GM19351 (cell line): ENCODE data around the gene PIMREG.

Source experiments
- ATAC-seq: cut with Tn5 transposase; IDR thresholded peaks from one replicate; pipeline ENCODE4 v1.9.1; 2021; ENCODE audit warnings: mild to moderate bottlenecking, moderate library complexity; ENCODE audit not compliant: unreplicated experiment

The PIMREG gene

GRCh38 chr17:6460531-6461161, 16.4 kb downstream of the PIMREG start:
- no peak for ATAC-seq

- no peak for ATAC-seq
Measured at GRCh38 chr17:6461246-6461645, 17.0 kb downstream of the PIMREG start.

GRCh38 chr17:6461792-6462524, 17.7 kb downstream of the PIMREG start:
- ATAC-seq: no peak

DNA sequence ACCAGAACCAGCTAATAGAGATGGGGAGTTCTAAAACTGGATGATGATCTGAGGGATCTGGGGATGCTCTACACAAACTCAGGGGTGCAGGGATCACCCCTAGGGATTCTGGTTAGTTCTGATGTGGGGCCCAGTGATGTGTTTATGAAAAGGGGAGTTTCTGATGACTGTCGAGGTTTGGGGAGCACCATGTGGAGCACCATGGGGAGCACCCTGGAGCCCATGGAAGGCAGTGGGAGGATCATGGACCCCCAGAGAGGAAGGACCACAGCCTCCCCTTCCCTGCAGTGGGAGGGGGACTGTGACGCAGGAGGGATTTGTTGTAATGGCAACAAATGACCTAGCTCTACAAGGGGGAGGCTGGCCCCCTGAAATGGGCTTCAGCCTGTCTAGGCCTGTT, 18.4 kb downstream of the PIMREG start:
- no peak for ATAC-seq

GRCh38 chr17:6463616-6464445, 19.6 kb downstream of the PIMREG start:
- no peak for ATAC-seq

GRCh38 chr17:6464446-6465041, 20.3 kb downstream of the PIMREG start:
- ATAC-seq: no peak

GRCh38 chr17:6465206-6466003, 21.1 kb downstream of the PIMREG start:
- no peak for ATAC-seq

DNA sequence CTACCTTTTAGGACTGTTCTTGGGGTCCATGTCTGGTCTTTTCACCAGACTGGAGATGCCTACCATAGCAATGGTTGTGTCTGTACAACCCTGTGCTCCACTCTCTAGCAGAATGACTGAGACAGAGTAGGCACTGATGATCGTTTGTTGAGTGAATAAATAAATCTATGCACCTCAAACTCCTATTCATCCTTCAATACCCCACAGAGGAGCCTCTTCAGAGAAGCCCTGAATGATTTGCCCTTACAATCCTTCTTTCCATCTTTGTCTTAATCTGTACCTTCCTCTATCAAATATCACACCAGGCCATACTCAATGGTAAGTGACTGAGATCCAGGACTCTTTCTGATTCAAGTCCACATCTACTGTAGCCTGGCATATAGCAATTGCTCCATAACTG, 23.3 kb downstream of the PIMREG start:
- no peak for ATAC-seq

DNA sequence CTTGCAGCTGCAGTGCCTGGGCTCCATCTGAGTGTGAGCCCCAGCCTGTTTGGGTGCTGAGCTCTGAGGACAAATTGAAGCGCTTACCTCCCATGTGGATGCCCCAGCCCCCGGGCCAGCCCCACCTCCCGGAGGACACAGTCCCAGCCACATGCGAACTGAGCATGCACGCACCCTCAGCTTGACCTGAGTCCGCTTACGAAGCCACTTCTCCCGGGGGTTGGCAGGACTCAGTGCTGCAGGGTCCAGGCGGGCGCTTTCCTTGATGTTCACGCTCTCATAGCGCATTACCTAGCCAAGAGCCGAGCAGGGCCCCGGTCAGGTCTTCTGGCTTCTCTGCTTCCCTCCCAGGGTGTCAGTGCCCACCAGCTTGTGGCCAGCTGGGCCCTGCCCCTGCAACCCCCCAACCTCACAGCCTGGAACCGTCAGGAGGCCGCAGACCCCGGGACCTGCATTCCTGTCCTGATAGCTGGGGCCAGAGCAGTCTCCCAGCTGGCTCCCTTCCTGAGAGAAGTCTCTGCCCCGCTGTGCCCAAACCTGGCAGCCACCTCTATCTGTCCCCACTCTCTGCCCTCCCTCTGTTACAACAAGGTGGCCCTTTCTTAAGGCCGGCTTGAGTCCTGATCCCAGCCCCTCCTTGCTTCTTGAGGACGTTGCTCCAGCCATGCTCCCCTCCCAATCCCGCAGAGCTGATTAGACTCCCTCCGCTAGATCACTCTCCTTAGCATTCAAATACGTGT, 24.0 kb downstream of the PIMREG start:
- no peak for ATAC-seq

DNA sequence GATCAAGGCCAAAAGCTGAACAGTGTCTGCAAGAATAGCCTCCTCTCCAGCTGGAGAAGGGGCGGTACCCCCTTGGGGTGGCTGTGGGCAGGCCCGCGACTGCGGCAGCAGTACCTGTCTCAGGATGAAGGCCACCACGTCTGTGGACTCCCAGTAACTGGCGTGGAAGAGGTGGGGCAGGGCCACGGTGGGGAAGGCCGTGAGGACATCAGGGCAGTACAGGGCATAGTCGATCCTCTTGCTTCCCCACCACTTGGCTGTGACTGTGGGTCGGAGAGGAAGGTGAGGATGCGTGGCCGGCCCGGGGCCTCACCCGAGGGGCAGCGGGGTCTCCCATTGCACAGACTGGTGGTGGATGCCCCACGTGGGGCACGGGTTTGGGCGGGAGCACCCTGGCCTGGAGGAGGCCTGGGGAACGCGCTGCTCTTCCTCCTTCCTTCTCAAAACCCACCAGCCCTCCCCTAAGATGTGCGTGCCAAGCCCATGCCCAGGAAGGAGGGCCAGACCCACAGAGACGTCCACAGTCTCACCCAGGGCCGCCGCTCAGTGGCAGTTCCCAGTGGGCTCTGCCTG, 26.0 kb downstream of the PIMREG start:
- ATAC-seq: no peak

GRCh38 chr17:6470751-6471521, 26.7 kb downstream of the PIMREG start:
- no peak for ATAC-seq

DNA sequence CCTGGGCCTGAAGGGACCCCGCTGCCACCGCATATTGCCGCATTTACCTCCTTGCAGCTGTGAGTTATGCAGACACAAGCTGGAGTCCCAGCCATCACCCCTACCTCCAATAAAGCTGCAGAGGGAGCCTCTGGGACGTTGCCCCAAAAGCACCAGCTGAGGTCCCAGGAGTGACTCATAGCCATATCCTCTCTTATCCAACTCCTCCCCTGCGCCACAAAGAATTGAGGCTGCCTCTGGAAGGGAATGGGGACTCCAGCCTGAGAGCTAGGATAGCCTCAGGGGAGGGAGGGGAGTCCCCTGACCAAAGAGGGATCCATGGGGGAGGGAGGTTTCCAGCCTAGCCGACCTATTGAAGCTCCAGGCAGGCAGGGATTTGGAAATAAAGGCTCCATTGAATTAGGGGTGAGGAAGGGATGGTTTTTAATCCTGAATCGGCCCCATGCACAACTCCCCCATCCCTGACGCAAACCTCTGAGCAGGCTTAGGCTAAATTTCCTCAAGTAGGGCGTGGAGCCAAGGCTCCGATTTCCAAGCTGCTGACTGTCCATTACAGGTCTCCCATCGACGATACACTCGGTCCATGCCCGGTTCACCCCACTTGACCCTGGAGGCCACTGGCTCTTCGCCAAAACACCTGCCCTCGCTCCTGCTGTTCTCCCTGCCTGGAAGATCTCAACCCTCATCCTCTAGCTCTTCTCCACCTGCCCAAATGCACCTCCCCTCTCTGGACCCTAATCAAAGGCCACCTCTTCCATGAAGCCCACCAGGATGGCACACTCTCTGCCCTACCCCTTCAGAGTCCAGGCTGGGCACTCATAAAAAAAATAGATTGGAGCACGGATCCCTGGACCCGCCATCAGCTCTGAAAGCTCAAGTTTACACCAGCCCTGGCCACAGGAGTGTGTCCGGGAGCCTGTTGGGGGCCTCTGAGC, 27.5 kb downstream of the PIMREG start:
- ATAC-seq: no peak

DNA sequence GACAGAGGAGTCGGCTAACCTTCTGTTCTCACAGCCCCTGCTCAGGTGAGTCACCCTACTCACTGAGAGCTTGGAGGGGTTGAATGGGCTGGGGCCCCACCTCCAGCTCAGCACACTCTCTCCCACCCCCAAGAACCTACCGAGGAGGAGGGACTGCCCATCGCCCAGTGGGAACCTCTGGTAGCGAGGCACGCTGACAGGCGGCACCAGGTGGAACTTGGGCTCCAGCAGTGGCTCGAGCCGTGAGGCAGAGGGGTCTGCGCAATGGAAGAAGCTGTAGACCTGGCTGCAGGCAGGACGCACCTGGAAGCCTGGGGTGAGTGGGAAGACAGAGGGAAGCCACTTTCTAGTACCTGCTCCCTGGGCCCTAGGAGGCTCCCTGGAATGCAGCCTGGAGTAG, 28.3 kb downstream of the PIMREG start:
- no peak for ATAC-seq

DNA sequence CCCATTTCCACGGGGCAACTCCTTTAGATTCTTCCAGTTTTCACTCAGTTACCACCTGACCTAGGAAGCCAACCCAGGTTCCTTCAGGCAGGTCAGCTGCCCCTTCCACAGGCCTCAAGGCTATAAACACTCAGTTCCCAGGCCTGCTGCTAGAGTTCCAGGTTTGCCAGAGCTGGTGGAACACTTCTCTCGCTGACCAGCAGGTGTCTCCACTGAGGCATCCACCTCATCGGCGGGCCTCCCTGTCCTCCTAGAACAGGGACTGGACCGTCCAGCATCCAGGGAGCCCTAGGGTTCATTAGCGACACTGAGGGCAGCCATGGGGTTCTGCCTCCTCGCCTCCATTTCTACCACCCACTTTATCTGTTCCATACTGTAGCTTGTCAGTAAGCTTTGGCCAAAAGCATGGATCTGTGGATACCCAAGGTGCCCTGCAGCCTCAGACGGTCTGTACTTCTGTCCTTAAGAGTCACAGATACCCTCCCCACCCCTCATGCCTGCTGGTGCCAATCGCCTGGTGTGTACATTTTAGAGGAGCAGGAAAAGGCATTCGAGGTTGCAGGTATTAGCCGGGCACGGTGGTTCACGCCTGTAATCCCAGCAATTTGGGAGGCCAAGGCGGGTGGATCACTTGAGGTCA, 29.0 kb downstream of the PIMREG start:
- ATAC-seq: no peak

GRCh38 chr17:6474376-6474775, 30.1 kb downstream of the PIMREG start:
- no peak for ATAC-seq

GRCh38 chr17:6474906-6475305, 30.7 kb downstream of the PIMREG start:
- no peak for ATAC-seq

DNA sequence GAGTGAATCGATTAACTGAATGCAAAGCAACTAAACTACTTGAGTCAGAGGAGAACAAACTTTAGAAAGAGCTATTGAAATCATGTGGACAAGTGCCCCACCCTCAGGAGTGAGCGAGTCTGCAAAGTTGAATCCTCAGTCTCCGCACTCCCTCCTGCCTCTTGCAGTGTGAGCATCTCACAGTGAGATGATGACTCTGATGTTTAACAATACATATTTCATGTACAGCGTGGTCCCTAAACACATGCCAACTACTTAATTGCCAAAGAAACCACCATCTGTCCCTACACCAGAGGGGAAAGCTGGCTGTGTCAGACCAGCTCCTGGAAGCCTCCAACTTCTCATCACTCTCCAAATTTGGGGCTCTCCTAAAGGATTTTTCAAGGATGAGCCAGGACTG, 31.2 kb downstream of the PIMREG start:
- no peak for ATAC-seq
